ENCODE measurements around the gene ASGR1.

GRCh38 chr17:7133916-7134315 is 45.3 kb downstream of the ASGR1 start:
- TF ChIP-seq CTCF (IDR thresholded peaks at IDR 0.05) (no peak), SIN3A (IDR thresholded peaks at IDR 0.05; ENCODE audit: borderline replicate concordance, insufficient read depth, low read depth, low read length) (no peak), POLR2AphosphoS5 (IDR thresholded peaks at IDR 0.05; ENCODE audit: low read depth, low read length) (no peak), REST (IDR thresholded peaks at IDR 0.05; ENCODE audit: insufficient read depth in 1 of 2, low read depth in 2 of 2, low read length in 1 of 2) (no peak)
